Bronchial epithelial cell (primary cell): ENCODE data around the gene NDUFAF5. TPM values are rescaled to one million over a fixed set of nuclear protein-coding genes. Genes with fewer than 3 reads are reported as not detected.

ENCODE experiments used
- DNase-seq: peaks from one replicate; pipeline ENCODE4 v3.0.0-alpha.2; 2010; ENCODE audit warnings: low read depth
- FAIRE-seq: peaks from 2 replicates; lab custom pipeline; 2011; peaks lifted over from hg19 to GRCh38; lab: Jason Lieb, UNC
- H3K27me3 ChIP-seq: 2 replicates; pipeline ENCODE4 v1.5.1; 2011; ENCODE audit warnings: low read length; ENCODE audit not compliant: control insufficient read depth, insufficient read depth
- H3K36me3 ChIP-seq: 2 replicates; pipeline ENCODE4 v1.5.1; 2011; ENCODE audit warnings: low read length; ENCODE audit not compliant: control insufficient read depth, insufficient read depth
- H3K4me3 ChIP-seq: 2 replicates; pipeline ENCODE4 v1.5.1; 2011; ENCODE audit warnings: mild to moderate bottlenecking, low read depth, low read length, control low read depth
- total RNA-seq: library from RNA; depleted of rRNA; stranded (reverse); fragments of >200 nt; gene quantifications from 2 replicates; pipeline ENCODE4 v1.2.1, GENCODE V29; 2014
- TF ChIP-seq, protein P1 (sequence below): IDR thresholded peaks from 2 replicates; pipeline ENCODE4 v1.5.1; 2011; ENCODE audit warnings: mild to moderate bottlenecking, moderate library complexity, low read length, control low read depth, inconsistent platforms; ENCODE audit not compliant: insufficient read depth, severe bottlenecking

NDUFAF5 gene
- total RNA-seq, 1 donor from 2014 or later, result 15.0 TPM

GRCh38 chr20:13868331-13868730, 83.5 kb downstream of the NDUFAF5 start:
- TF ChIP-seq, protein P1, sequence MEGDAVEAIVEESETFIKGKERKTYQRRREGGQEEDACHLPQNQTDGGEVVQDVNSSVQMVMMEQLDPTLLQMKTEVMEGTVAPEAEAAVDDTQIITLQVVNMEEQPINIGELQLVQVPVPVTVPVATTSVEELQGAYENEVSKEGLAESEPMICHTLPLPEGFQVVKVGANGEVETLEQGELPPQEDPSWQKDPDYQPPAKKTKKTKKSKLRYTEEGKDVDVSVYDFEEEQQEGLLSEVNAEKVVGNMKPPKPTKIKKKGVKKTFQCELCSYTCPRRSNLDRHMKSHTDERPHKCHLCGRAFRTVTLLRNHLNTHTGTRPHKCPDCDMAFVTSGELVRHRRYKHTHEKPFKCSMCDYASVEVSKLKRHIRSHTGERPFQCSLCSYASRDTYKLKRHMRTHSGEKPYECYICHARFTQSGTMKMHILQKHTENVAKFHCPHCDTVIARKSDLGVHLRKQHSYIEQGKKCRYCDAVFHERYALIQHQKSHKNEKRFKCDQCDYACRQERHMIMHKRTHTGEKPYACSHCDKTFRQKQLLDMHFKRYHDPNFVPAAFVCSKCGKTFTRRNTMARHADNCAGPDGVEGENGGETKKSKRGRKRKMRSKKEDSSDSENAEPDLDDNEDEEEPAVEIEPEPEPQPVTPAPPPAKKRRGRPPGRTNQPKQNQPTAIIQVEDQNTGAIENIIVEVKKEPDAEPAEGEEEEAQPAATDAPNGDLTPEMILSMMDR, result no peak
- Histone ChIP-seq H3K4me3 (no peak overlapping the region), H3K36me3 (no peaks in the 10 kb centered on the region), H3K27me3 (no peaks in the 10 kb centered on the region)
- peak; percentile 40 for DNase-seq
- FAIRE-seq, result no peak

- TF ChIP-seq, protein P1, result no peak
- H3K27me3 ChIP-seq, result no peaks in the 10 kb centered on the region
- no peak overlapping the region for H3K4me3 ChIP-seq
- no peaks in the 10 kb centered on the region for H3K36me3 ChIP-seq
- DNase-seq (no peak), FAIRE-seq (no peak)
These were observed 85.4 kb downstream of the NDUFAF5 start for GRCh38 chr20:13870170-13870748.

Other genes starting within 250 kb of the NDUFAF5 start
- gene TASP1, start 146.1 kb upstream of the NDUFAF5 start, total RNA-seq, result 16.0 and 18.7 TPM in 2 replicates
- gene ESF1, start 109 bp upstream of the NDUFAF5 start, total RNA-seq, result 15.2 and 16.6 TPM in 2 replicates
- not detected in 2 replicates for gene SEL1L2, start 205.6 kb downstream of the NDUFAF5 start, total RNA-seq
- 1.6 and 1.7 TPM in 2 replicates for gene MACROD2, start 210.5 kb downstream of the NDUFAF5 start, total RNA-seq